Fibroblast of lung (primary cell): Measurements from ENCODE around the gene C21orf58. TPM values are rescaled to one million over a fixed set of nuclear protein-coding genes. Genes with fewer than 3 reads are reported as not detected.

Experiments
- DNase-seq, 2 donors: peaks; one replicate each; pipeline versions ENCODE4 v3.0.0 to v3.0.0-alpha.2; 2010; ENCODE audit warnings: low read depth in 2 of 2
- H2AFZ ChIP-seq: 2 replicates; pipeline ENCODE4 v1.5.1; 2012; ENCODE audit warnings: low read length, control low read depth, inconsistent platforms
- H3K27ac ChIP-seq: 2 replicates; pipeline ENCODE4 v1.5.1; 2011; ENCODE audit warnings: low read length, control low read depth; ENCODE audit not compliant: insufficient read depth
- H3K27me3 ChIP-seq: 2 replicates; pipeline ENCODE4 v1.5.1; 2011; ENCODE audit warnings: mild to moderate bottlenecking, low read length; ENCODE audit not compliant: control insufficient read depth, insufficient read depth
- H3K36me3 ChIP-seq: 2 replicates; pipeline ENCODE4 v1.5.1; 2011; ENCODE audit warnings: low read length; ENCODE audit not compliant: control insufficient read depth, insufficient read depth
- H3K4me1 ChIP-seq: 2 replicates; pipeline ENCODE4 v1.5.1; 2011; ENCODE audit warnings: low read length; ENCODE audit not compliant: control insufficient read depth, insufficient read depth; ENCODE audit errors: extremely low read depth
- H3K4me2 ChIP-seq: 2 replicates; pipeline ENCODE4 v1.5.1; 2011; ENCODE audit warnings: low read length, control low read depth; ENCODE audit not compliant: insufficient read depth; ENCODE audit errors: extremely low read depth
- H3K4me3 ChIP-seq, 4 experiments: fragments of 200-600 bp in 1 of 4; sonication (generic) in 1 of 4; replicated peaks in 1 of 4; 2 replicates each; pipeline ENCODE4 v1.5.1; 2011 to 2016; ENCODE audit warnings: low read length in 4 of 4, low read depth in 3 of 4, mild to moderate bottlenecking in 3 of 4, control low read depth in 2 of 4, inconsistent platforms in 1 of 4, mixed read lengths in 1 of 4; ENCODE audit not compliant: insufficient read depth in 1 of 4; ENCODE audit errors: control extremely low read depth in 1 of 4
- H3K79me2 ChIP-seq: 2 replicates; pipeline ENCODE4 v1.5.1; 2012; ENCODE audit warnings: mild to moderate bottlenecking, low read length, inconsistent platforms; ENCODE audit not compliant: control insufficient read depth, insufficient read depth
- H3K9ac ChIP-seq: 2 replicates; pipeline ENCODE4 v1.5.1; 2011; ENCODE audit warnings: mild to moderate bottlenecking, low read length, control low read depth; ENCODE audit not compliant: insufficient read depth
- H3K9me3 ChIP-seq: 2 replicates; pipeline ENCODE4 v1.5.1; 2012; ENCODE audit warnings: low read depth, low read length; ENCODE audit not compliant: control insufficient read depth, insufficient read depth
- H4K20me1 ChIP-seq: 2 replicates; pipeline ENCODE4 v1.5.1; 2011; ENCODE audit warnings: low read length; ENCODE audit not compliant: control insufficient read depth, insufficient read depth; ENCODE audit errors: extremely low read depth
- CTCF ChIP-seq, 2 donors: IDR thresholded peaks in 1 of 2; conservative IDR thresholded peaks in 1 of 2; 1 replicate in 1 of 2; 2 replicates in 1 of 2; pipeline ENCODE4 v1.5.1; 2011 to 2012; ENCODE audit warnings: low read length in 2 of 2, control low read depth in 1 of 2, inconsistent platforms in 1 of 2, low read depth in 1 of 2, mild to moderate bottlenecking in 1 of 2
- EZH2 ChIP-seq: IDR thresholded peaks from 2 replicates; pipeline ENCODE4 v1.5.1; 2012; ENCODE audit warnings: low read length, control low read depth, mild to moderate bottlenecking; ENCODE audit errors: missing control alignments
- polyA plus RNA-seq, 2 donors: library from polyadenylated mRNA; depleted of rRNA in 1 of 2; stranded (reverse) in 1 of 2; unstranded in 1 of 2; fragments of >200 nt; gene quantifications; 2 replicates each; pipeline ENCODE4 v1.2.1, GENCODE V29; 2011 to 2012; ENCODE audit warnings: missing spikeins in 1 of 2
- total RNA-seq: library from RNA; depleted of rRNA; stranded (reverse); fragments of >200 nt; gene quantifications from 2 replicates; pipeline ENCODE4 v1.2.1, GENCODE V29; 2014

Gene C21orf58
- total and polyA plus RNA-seq, 2 donors (not counting 1 experiment from before 2014, with no cell fraction given): 1.4 to 2.5 TPM

GRCh38 chr21:46352164-46352515 lies 28.5 kb upstream of the C21orf58 start:
- Histone ChIP-seq H3K36me3 (peaks cover 33% of the 10 kb centered on the region), H3K27ac (no peak overlapping the region), H3K4me2 (no peak overlapping the region), H3K79me2 (no peaks in the 10 kb centered on the region), H3K4me1 (no peaks in the 10 kb centered on the region), H4K20me1 (no peaks in the 10 kb centered on the region), H3K27me3 (no peaks in the 10 kb centered on the region), H2AFZ (no peak overlapping the region), H3K9ac (no peak overlapping the region), H3K9me3 (no peaks in the 10 kb centered on the region), H3K4me3 (no peak overlapping the region)
- TF ChIP-seq CTCF (conservative IDR thresholded peaks at IDR 0.05 in 1 of 2, IDR thresholded peaks at IDR 0.05 in 1 of 2; ENCODE audit: low read depth in 1 of 2, low read length in 2 of 2): no peak
- no peak for TF ChIP-seq EZH2
- DNase-seq: no peak

GRCh38 chr21:46351476-46352163 lies 27.9 kb upstream of the C21orf58 start:
- Histone ChIP-seq H2AFZ (no peak overlapping the region), H3K79me2 (no peaks in the 10 kb centered on the region), H3K27me3 (no peaks in the 10 kb centered on the region), H3K9ac (no peak overlapping the region), H3K36me3 (peaks cover 35% of the 10 kb centered on the region), H3K9me3 (no peaks in the 10 kb centered on the region), H3K4me2 (no peak overlapping the region), H3K4me3 (no peak overlapping the region), H3K4me1 (no peaks in the 10 kb centered on the region), H4K20me1 (no peaks in the 10 kb centered on the region), H3K27ac (no peak overlapping the region)
- DNase-seq: no peak
- TF ChIP-seq CTCF (conservative IDR thresholded peaks at IDR 0.05 in 1 of 2, IDR thresholded peaks at IDR 0.05 in 1 of 2; ENCODE audit: low read depth in 1 of 2, low read length in 2 of 2) (no peak), EZH2 (no peak)

GRCh38 chr21:46350981-46351380 lies 27.3 kb upstream of the C21orf58 start:
- Histone ChIP-seq H3K27ac (no peak overlapping the region), H3K9me3 (no peaks in the 10 kb centered on the region), H3K36me3 (peaks cover 38% of the 10 kb centered on the region), H4K20me1 (no peaks in the 10 kb centered on the region), H3K79me2 (no peaks in the 10 kb centered on the region), H3K27me3 (no peaks in the 10 kb centered on the region), H2AFZ (no peak overlapping the region), H3K9ac (no peak overlapping the region), H3K4me2 (no peak overlapping the region), H3K4me3 (no peak overlapping the region), H3K4me1 (no peaks in the 10 kb centered on the region)
- DNase-seq: no peak
- TF ChIP-seq CTCF (conservative IDR thresholded peaks at IDR 0.05 in 1 of 2, IDR thresholded peaks at IDR 0.05 in 1 of 2; ENCODE audit: low read depth in 1 of 2, low read length in 2 of 2) (no peak), EZH2 (no peak)
